Tibial nerve (tissue), 3 donors: Measurements from ENCODE around the gene UGT1A3.

Experiments
- CTCF ChIP-seq, 5 experiments: fragments of 200-600 bp in 3 of 5; fragments of 450-650 bp in 2 of 5; sonication (generic) in 3 of 5; IDR thresholded peaks; one replicate each; pipeline ENCODE4 v1.5.1; 2016 to 2019; ENCODE audit warnings: antibody characterized with exemption in 5 of 5, mild to moderate bottlenecking in 3 of 5, moderate library complexity in 2 of 5
- POLR2A ChIP-seq, 2 donors: fragments of 450-650 bp; IDR thresholded peaks; one replicate each; pipeline ENCODE4 v1.6.1; 2017; ENCODE audit warnings: antibody characterized with exemption in 2 of 2, mild to moderate bottlenecking in 2 of 2, moderate library complexity in 2 of 2

- TF ChIP-seq CTCF (IDR thresholded peaks at IDR 0.05) (no peak), POLR2A (IDR thresholded peaks at IDR 0.05) (no peak)
Measured at GRCh38 chr2:233690444-233690843, 38.4 kb upstream of the UGT1A3 start.
